Fibroblast of lung (primary cell): ENCODE data around the gene PKN3. TPM values are rescaled to one million over a fixed set of nuclear protein-coding genes. Genes with fewer than 3 reads are reported as not detected.

Experiments used
- DNase-seq, 2 donors: peaks; one replicate each; pipeline versions ENCODE4 v3.0.0 to v3.0.0-alpha.2; 2010; ENCODE audit warnings: low read depth in 2 of 2
- H2AFZ ChIP-seq: 2 replicates; pipeline ENCODE4 v1.5.1; 2012; ENCODE audit warnings: low read length, control low read depth, inconsistent platforms
- H3K27ac ChIP-seq: 2 replicates; pipeline ENCODE4 v1.5.1; 2011; ENCODE audit warnings: low read length, control low read depth; ENCODE audit not compliant: insufficient read depth
- H3K27me3 ChIP-seq: 2 replicates; pipeline ENCODE4 v1.5.1; 2011; ENCODE audit warnings: mild to moderate bottlenecking, low read length; ENCODE audit not compliant: control insufficient read depth, insufficient read depth
- H3K36me3 ChIP-seq: 2 replicates; pipeline ENCODE4 v1.5.1; 2011; ENCODE audit warnings: low read length; ENCODE audit not compliant: control insufficient read depth, insufficient read depth
- H3K4me1 ChIP-seq: 2 replicates; pipeline ENCODE4 v1.5.1; 2011; ENCODE audit warnings: low read length; ENCODE audit not compliant: control insufficient read depth, insufficient read depth; ENCODE audit errors: extremely low read depth
- H3K4me2 ChIP-seq: 2 replicates; pipeline ENCODE4 v1.5.1; 2011; ENCODE audit warnings: low read length, control low read depth; ENCODE audit not compliant: insufficient read depth; ENCODE audit errors: extremely low read depth
- H3K4me3 ChIP-seq, 4 experiments: fragments of 200-600 bp in 1 of 4; sonication (generic) in 1 of 4; replicated peaks in 1 of 4; 2 replicates each; pipeline ENCODE4 v1.5.1; 2011 to 2016; ENCODE audit warnings: low read length in 4 of 4, low read depth in 3 of 4, mild to moderate bottlenecking in 3 of 4, control low read depth in 2 of 4, inconsistent platforms in 1 of 4, mixed read lengths in 1 of 4; ENCODE audit not compliant: insufficient read depth in 1 of 4; ENCODE audit errors: control extremely low read depth in 1 of 4
- H3K79me2 ChIP-seq: 2 replicates; pipeline ENCODE4 v1.5.1; 2012; ENCODE audit warnings: mild to moderate bottlenecking, low read length, inconsistent platforms; ENCODE audit not compliant: control insufficient read depth, insufficient read depth
- H3K9ac ChIP-seq: 2 replicates; pipeline ENCODE4 v1.5.1; 2011; ENCODE audit warnings: mild to moderate bottlenecking, low read length, control low read depth; ENCODE audit not compliant: insufficient read depth
- H3K9me3 ChIP-seq: 2 replicates; pipeline ENCODE4 v1.5.1; 2012; ENCODE audit warnings: low read depth, low read length; ENCODE audit not compliant: control insufficient read depth, insufficient read depth
- H4K20me1 ChIP-seq: 2 replicates; pipeline ENCODE4 v1.5.1; 2011; ENCODE audit warnings: low read length; ENCODE audit not compliant: control insufficient read depth, insufficient read depth; ENCODE audit errors: extremely low read depth
- EZH2 ChIP-seq: IDR thresholded peaks from 2 replicates; pipeline ENCODE4 v1.5.1; 2012; ENCODE audit warnings: low read length, control low read depth, mild to moderate bottlenecking; ENCODE audit errors: missing control alignments
- polyA plus RNA-seq, 2 donors: library from polyadenylated mRNA; depleted of rRNA in 1 of 2; stranded (reverse) in 1 of 2; unstranded in 1 of 2; fragments of >200 nt; gene quantifications; 2 replicates each; pipeline ENCODE4 v1.2.1, GENCODE V29; 2011 to 2012; ENCODE audit warnings: missing spikeins in 1 of 2
- total RNA-seq: library from RNA; depleted of rRNA; stranded (reverse); fragments of >200 nt; gene quantifications from 2 replicates; pipeline ENCODE4 v1.2.1, GENCODE V29; 2014
- TF ChIP-seq, protein P1 (sequence below), 2 donors: IDR thresholded peaks in 1 of 2; conservative IDR thresholded peaks in 1 of 2; 1 replicate in 1 of 2; 2 replicates in 1 of 2; pipeline ENCODE4 v1.5.1; 2011 to 2012; ENCODE audit warnings: low read length in 2 of 2, control low read depth in 1 of 2, inconsistent platforms in 1 of 2, low read depth in 1 of 2, mild to moderate bottlenecking in 1 of 2

The PKN3 gene
- total and polyA plus RNA-seq, 2 donors (not counting 1 experiment from before 2014, with no cell fraction given) = 1.7 to 1.8 TPM

DNA sequence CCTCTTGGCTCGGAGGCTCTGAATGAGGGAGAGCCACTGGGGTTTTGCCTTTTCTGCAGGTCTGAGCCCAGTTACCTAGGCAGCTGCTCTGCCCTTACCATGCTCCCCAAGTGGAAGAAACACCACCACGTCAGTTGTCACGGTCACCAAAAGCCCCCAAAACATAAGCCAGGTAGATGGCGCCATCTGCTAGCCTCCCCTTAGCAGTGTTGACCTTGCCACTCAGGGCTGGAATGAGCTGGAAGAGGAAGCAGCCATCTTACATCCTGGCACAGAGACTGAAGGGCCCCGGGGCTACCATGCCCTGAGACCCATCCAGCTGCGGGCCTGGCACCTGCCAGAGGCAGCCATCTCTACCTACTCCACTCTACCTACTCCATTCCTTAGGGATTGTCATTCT, 62.1 kb downstream of the PKN3 start:
- H3K9me3 ChIP-seq = no peaks in the 10 kb centered on the region
- H3K36me3 ChIP-seq = no peaks in the 10 kb centered on the region
- no peaks in the 10 kb centered on the region for H3K4me1 ChIP-seq
- no peak for TF ChIP-seq EZH2
- TF ChIP-seq, protein P1, sequence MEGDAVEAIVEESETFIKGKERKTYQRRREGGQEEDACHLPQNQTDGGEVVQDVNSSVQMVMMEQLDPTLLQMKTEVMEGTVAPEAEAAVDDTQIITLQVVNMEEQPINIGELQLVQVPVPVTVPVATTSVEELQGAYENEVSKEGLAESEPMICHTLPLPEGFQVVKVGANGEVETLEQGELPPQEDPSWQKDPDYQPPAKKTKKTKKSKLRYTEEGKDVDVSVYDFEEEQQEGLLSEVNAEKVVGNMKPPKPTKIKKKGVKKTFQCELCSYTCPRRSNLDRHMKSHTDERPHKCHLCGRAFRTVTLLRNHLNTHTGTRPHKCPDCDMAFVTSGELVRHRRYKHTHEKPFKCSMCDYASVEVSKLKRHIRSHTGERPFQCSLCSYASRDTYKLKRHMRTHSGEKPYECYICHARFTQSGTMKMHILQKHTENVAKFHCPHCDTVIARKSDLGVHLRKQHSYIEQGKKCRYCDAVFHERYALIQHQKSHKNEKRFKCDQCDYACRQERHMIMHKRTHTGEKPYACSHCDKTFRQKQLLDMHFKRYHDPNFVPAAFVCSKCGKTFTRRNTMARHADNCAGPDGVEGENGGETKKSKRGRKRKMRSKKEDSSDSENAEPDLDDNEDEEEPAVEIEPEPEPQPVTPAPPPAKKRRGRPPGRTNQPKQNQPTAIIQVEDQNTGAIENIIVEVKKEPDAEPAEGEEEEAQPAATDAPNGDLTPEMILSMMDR (conservative IDR thresholded peaks at IDR 0.05 in 1 of 2, IDR thresholded peaks at IDR 0.05 in 1 of 2; ENCODE audit: low read depth in 1 of 2, low read length in 2 of 2) = no peak
- no peaks in the 10 kb centered on the region for H4K20me1 ChIP-seq
- no peak overlapping the region for H3K27ac ChIP-seq
- no peaks in the 10 kb centered on the region for H3K27me3 ChIP-seq
- H3K4me2 ChIP-seq = no peak overlapping the region
- H2AFZ ChIP-seq = no peak overlapping the region
- no peak overlapping the region for H3K4me3 ChIP-seq
- peaks cover 1% of the 10 kb centered on the region for H3K79me2 ChIP-seq
- no peak overlapping the region for H3K9ac ChIP-seq
- no peak for DNase-seq

DNA sequence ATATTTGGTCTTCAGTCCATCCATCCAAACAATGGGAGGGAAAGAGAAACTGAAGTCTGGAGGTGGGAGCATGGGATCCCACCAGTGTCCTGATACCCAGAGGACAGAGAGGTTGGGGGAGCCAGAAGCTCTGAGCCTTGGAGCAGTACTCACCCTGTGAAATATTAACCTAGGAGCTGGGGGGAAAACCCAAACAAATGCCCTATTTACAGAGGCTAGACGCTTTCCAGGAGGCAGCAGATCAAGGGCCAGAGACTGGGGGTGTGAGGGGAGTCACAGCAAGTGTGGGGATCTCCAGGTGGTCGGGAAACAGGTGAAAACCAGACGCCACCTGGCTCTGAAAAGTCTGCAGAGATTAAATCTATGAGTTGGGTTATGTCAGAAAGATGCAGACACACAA, 63.2 kb downstream of the PKN3 start:
- H3K4me2 ChIP-seq = no peak overlapping the region
- no peak overlapping the region for H3K9ac ChIP-seq
- TF ChIP-seq, protein P1 (conservative IDR thresholded peaks at IDR 0.05 in 1 of 2, IDR thresholded peaks at IDR 0.05 in 1 of 2; ENCODE audit: low read depth in 1 of 2, low read length in 2 of 2) = no peak
- no peak for TF ChIP-seq EZH2
- H2AFZ ChIP-seq = no peak overlapping the region
- no peak for DNase-seq
- H3K4me3 ChIP-seq = no peak overlapping the region
- no peak overlapping the region for H3K27ac ChIP-seq
- no peaks in the 10 kb centered on the region for H3K36me3 ChIP-seq
- H3K27me3 ChIP-seq = no peaks in the 10 kb centered on the region
- H3K9me3 ChIP-seq = no peaks in the 10 kb centered on the region
- H3K4me1 ChIP-seq = no peaks in the 10 kb centered on the region
- peaks cover 1% of the 10 kb centered on the region for H3K79me2 ChIP-seq
- H4K20me1 ChIP-seq = no peaks in the 10 kb centered on the region

DNA sequence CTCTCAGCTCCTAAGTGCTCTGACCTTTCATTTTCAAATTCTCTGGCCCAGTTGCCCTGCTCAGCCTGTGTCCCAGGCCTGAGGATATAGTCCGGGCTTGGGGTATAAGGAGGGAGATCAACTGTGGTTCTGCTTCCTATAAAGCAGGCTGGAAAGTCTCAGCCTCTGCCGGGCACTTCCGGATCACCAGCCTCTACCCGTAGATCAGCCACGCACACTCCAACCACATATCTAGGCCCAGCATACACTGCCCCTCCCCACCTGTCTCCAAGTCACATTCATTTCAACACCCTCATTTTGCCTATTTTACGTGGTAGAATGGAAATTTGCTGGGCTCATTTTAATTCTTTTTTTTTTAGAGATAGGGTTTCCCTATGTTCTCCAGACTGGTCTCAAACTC, 66.3 kb downstream of the PKN3 start:
- no peak overlapping the region for H3K9ac ChIP-seq
- no peaks in the 10 kb centered on the region for H4K20me1 ChIP-seq
- TF ChIP-seq EZH2 = no peak
- TF ChIP-seq, protein P1 (conservative IDR thresholded peaks at IDR 0.05 in 1 of 2, IDR thresholded peaks at IDR 0.05 in 1 of 2; ENCODE audit: low read depth in 1 of 2, low read length in 2 of 2) = no peak
- peaks cover 7% of the 10 kb centered on the region for H3K79me2 ChIP-seq
- H3K4me1 ChIP-seq = peaks cover 2% of the 10 kb centered on the region
- no peak overlapping the region for H3K4me3 ChIP-seq
- H3K27me3 ChIP-seq = no peaks in the 10 kb centered on the region
- H3K27ac ChIP-seq = no peak overlapping the region
- no peak overlapping the region for H3K4me2 ChIP-seq
- no peaks in the 10 kb centered on the region for H3K36me3 ChIP-seq
- H3K9me3 ChIP-seq = no peaks in the 10 kb centered on the region
- no peak overlapping the region for H2AFZ ChIP-seq
- DNase-seq = no peak

Other genes starting within 250 kb of the PKN3 start
- 17.7 and 20.6 TPM in 2 replicates for gene ODF2, start 246.5 kb upstream of the PKN3 start, total RNA-seq
- gene ODF2, start 246.5 kb upstream of the PKN3 start, polyA plus RNA-seq = 10.2 and 16.7 TPM in 2 replicates
- gene GLE1, start 197.8 kb upstream of the PKN3 start, total RNA-seq = 22.1 and 23.6 TPM in 2 replicates
- gene GLE1, start 197.8 kb upstream of the PKN3 start, polyA plus RNA-seq = 14.7 and 26.7 TPM in 2 replicates
- gene SPTAN1, start 149.9 kb upstream of the PKN3 start, total RNA-seq = 229 and 518 TPM in 2 replicates
- gene SPTAN1, start 149.9 kb upstream of the PKN3 start, polyA plus RNA-seq = 189 and 207 TPM in 2 replicates
- 35.7 and 41.5 TPM in 2 replicates for gene DYNC2I2, start 45.7 kb upstream of the PKN3 start, total RNA-seq
- gene DYNC2I2, start 45.7 kb upstream of the PKN3 start, polyA plus RNA-seq = 13.2 and 26.1 TPM in 2 replicates
- gene SET, start 13.3 kb upstream of the PKN3 start, total RNA-seq = 456 and 503 TPM in 2 replicates
- gene SET, start 13.3 kb upstream of the PKN3 start, polyA plus RNA-seq = 256 and 288 TPM in 2 replicates
- 19.8 and 39.0 TPM in 2 replicates for gene ZDHHC12, start 21.6 kb downstream of the PKN3 start, total RNA-seq
- 19.1 and 27.3 TPM in 2 replicates for gene ZDHHC12, start 21.6 kb downstream of the PKN3 start, polyA plus RNA-seq
- 16.7 and 26.3 TPM in 2 replicates for gene ZER1, start 69.4 kb downstream of the PKN3 start, total RNA-seq
- 18.5 and 21.5 TPM in 2 replicates for gene ZER1, start 69.4 kb downstream of the PKN3 start, polyA plus RNA-seq
- 7.4 and 9.2 TPM in 2 replicates for gene TBC1D13, start 84.8 kb downstream of the PKN3 start, total RNA-seq
- gene TBC1D13, start 84.8 kb downstream of the PKN3 start, polyA plus RNA-seq = 20.6 and 24.9 TPM in 2 replicates
- 15.5 and 22.9 TPM in 2 replicates for gene ENDOG, start 116.0 kb downstream of the PKN3 start, total RNA-seq
- gene ENDOG, start 116.0 kb downstream of the PKN3 start, polyA plus RNA-seq = 5.2 and 9.6 TPM in 2 replicates
- 7.4 and 8.7 TPM in 2 replicates for gene SPOUT1, start 127.3 kb downstream of the PKN3 start, total RNA-seq
- gene SPOUT1, start 127.3 kb downstream of the PKN3 start, polyA plus RNA-seq = 9.0 and 18.1 TPM in 2 replicates
- 7.4 and 12.4 TPM in 2 replicates for gene KYAT1, start 179.4 kb downstream of the PKN3 start, total RNA-seq
- gene KYAT1, start 179.4 kb downstream of the PKN3 start, polyA plus RNA-seq = 4.7 and 6.2 TPM in 2 replicates
- 26.1 and 28.5 TPM in 2 replicates for gene LRRC8A, start 179.6 kb downstream of the PKN3 start, total RNA-seq
- 35.4 and 45.0 TPM in 2 replicates for gene LRRC8A, start 179.6 kb downstream of the PKN3 start, polyA plus RNA-seq
- gene PHYHD1, start 218.5 kb downstream of the PKN3 start, total RNA-seq = 12.3 and 20.0 TPM in 2 replicates
- gene PHYHD1, start 218.5 kb downstream of the PKN3 start, polyA plus RNA-seq = 9.8 and 17.7 TPM in 2 replicates
- gene DOLK, start 245.1 kb downstream of the PKN3 start, total RNA-seq = 24.9 and 29.9 TPM in 2 replicates
- 31.4 and 37.5 TPM in 2 replicates for gene DOLK, start 245.1 kb downstream of the PKN3 start, polyA plus RNA-seq
- 28.5 and 31.4 TPM in 2 replicates for gene NUP188, start 245.2 kb downstream of the PKN3 start, total RNA-seq
- gene NUP188, start 245.2 kb downstream of the PKN3 start, polyA plus RNA-seq = 28.8 and 65.8 TPM in 2 replicates